ENCODE measurements around the gene DIS3L2.

DIS3L2 gene

GRCh38 chr2:232268636-232269165, 307.2 kb downstream of the DIS3L2 start:
- no peak for DNase-seq (ENCODE audit: low read depth)

- no peak for DNase-seq (ENCODE audit: low read depth)
These were observed 308.4 kb downstream of the DIS3L2 start for GRCh38 chr2:232269867-232270266.

- DNase-seq (ENCODE audit: low read depth): no peak
These were observed 312.6 kb downstream of the DIS3L2 start for GRCh38 chr2:232273903-232274643.

GRCh38 chr2:232275670-232276069, 314.2 kb downstream of the DIS3L2 start:
- DNase-seq (ENCODE audit: low read depth): no peak

GRCh38 chr2:232276084-232276732, 314.7 kb downstream of the DIS3L2 start:
- DNase-seq (ENCODE audit: low read depth): no peak

GRCh38 chr2:232276733-232277313, 315.3 kb downstream of the DIS3L2 start:
- no peak for DNase-seq (ENCODE audit: low read depth)

- no peak for DNase-seq (ENCODE audit: low read depth)
These were observed 317.0 kb downstream of the DIS3L2 start for GRCh38 chr2:232278534-232278933.

- no peak for DNase-seq (ENCODE audit: low read depth)
These were observed 318.8 kb downstream of the DIS3L2 start for GRCh38 chr2:232280341-232280740.

GRCh38 chr2:232281858-232282507, 320.5 kb downstream of the DIS3L2 start:
- DNase-seq (ENCODE audit: low read depth): no peak

- DNase-seq (ENCODE audit: low read depth): no peak
These were observed 321.1 kb downstream of the DIS3L2 start for GRCh38 chr2:232282508-232283055.

- no peak for DNase-seq (ENCODE audit: low read depth)
These were observed 324.7 kb downstream of the DIS3L2 start for GRCh38 chr2:232286001-232286868.

GRCh38 chr2:232287316-232287715, 325.8 kb downstream of the DIS3L2 start:
- no peak for DNase-seq (ENCODE audit: low read depth)

GRCh38 chr2:232288489-232289030, 327.0 kb downstream of the DIS3L2 start:
- DNase-seq (ENCODE audit: low read depth): no peak

GRCh38 chr2:232290668-232291067, 329.2 kb downstream of the DIS3L2 start:
- DNase-seq (ENCODE audit: low read depth): no peak

- DNase-seq (ENCODE audit: low read depth): no peak
These were observed 329.8 kb downstream of the DIS3L2 start for GRCh38 chr2:232291343-232291742.

- DNase-seq (ENCODE audit: low read depth): peak; percentile 37
These were observed 331.1 kb downstream of the DIS3L2 start for GRCh38 chr2:232292395-232293154.

GRCh38 chr2:232293191-232293590, 331.7 kb downstream of the DIS3L2 start:
- no peak for DNase-seq (ENCODE audit: low read depth)

GRCh38 chr2:232295971-232296370, 334.5 kb downstream of the DIS3L2 start:
- DNase-seq (ENCODE audit: low read depth): no peak

GRCh38 chr2:232296776-232297525, 335.4 kb downstream of the DIS3L2 start:
- no peak for DNase-seq (ENCODE audit: low read depth)
